HEK293T (cell line): ENCODE data around the gene TAPBP.

Experiments used
- CTCF ChIA-PET: fragments of 350-600 bp; formaldehyde crosslinking; extraction: SDS; loops from one replicate; lab custom pipeline; 2021; ENCODE audit warnings: antibody characterized with exemption, inconsistent platforms; lab: Yijun Ruan, JAX
- POLR2A ChIA-PET: fragments of 350-600 bp; formaldehyde crosslinking; extraction: SDS; loops from one replicate; lab custom pipeline; 2020; ENCODE audit warnings: antibody characterized with exemption, inconsistent platforms; lab: Yijun Ruan, JAX
- DNase-seq: peaks from one replicate; pipeline ENCODE4 v3.0.0; 2012; ENCODE audit warnings: mixed read lengths; ENCODE audit errors: extremely low spot score
- ARNT ChIP-seq: fragments of 450-650 bp; IDR thresholded peaks from 2 replicates; pipeline ENCODE4 v1.6.1; 2017; ENCODE audit warnings: mild to moderate bottlenecking
- BHLHE40 ChIP-seq: fragments of 450-650 bp; IDR thresholded peaks from 2 replicates; pipeline ENCODE4 v1.6.1; 2016; ENCODE audit warnings: mild to moderate bottlenecking, moderate library complexity, borderline replicate concordance
- CTBP1 ChIP-seq: fragments of 450-650 bp; IDR thresholded peaks from 2 replicates; pipeline ENCODE4 v1.6.1; 2016; ENCODE audit warnings: borderline replicate concordance
- ELF4 ChIP-seq: fragments of 450-650 bp; IDR thresholded peaks from 2 replicates; pipeline ENCODE4 v1.6.1; 2017; ENCODE audit warnings: antibody characterized with exemption
- FOXA1 ChIP-seq: fragments of 450-650 bp; IDR thresholded peaks from 2 replicates; pipeline ENCODE4 v1.6.1; 2016; ENCODE audit warnings: mild to moderate bottlenecking
- FOXK2 ChIP-seq: fragments of 450-650 bp; IDR thresholded peaks from 2 replicates; pipeline ENCODE4 v1.6.1; 2016; ENCODE audit warnings: mild to moderate bottlenecking
- FOXM1 ChIP-seq: fragments of 450-650 bp; IDR thresholded peaks from 2 replicates; pipeline ENCODE4 v1.6.1; 2017; ENCODE audit warnings: mild to moderate bottlenecking, borderline replicate concordance
- HDGF ChIP-seq: fragments of 450-650 bp; IDR thresholded peaks from 2 replicates; pipeline ENCODE4 v1.6.1; 2017; ENCODE audit warnings: antibody characterized with exemption, borderline replicate concordance
- L3MBTL2 ChIP-seq: fragments of 450-650 bp; conservative IDR thresholded peaks from 2 replicates; pipeline ENCODE4 v1.6.1; 2016; ENCODE audit warnings: mild to moderate bottlenecking
- LEF1 ChIP-seq: fragments of 450-650 bp; IDR thresholded peaks from 2 replicates; pipeline ENCODE4 v1.6.1; 2017; ENCODE audit warnings: mild to moderate bottlenecking, borderline replicate concordance
- NFRKB ChIP-seq: fragments of 450-650 bp; IDR thresholded peaks from 2 replicates; pipeline ENCODE4 v1.6.1; 2016; ENCODE audit warnings: mild to moderate bottlenecking, moderate library complexity
- PKNOX1 ChIP-seq: fragments of 450-650 bp; IDR thresholded peaks from 2 replicates; pipeline ENCODE4 v1.6.1; 2016
- SP1 ChIP-seq: fragments of 450-650 bp; IDR thresholded peaks from 2 replicates; pipeline ENCODE4 v1.6.1; 2017
- SUZ12 ChIP-seq: fragments of 450-650 bp; IDR thresholded peaks from 2 replicates; pipeline ENCODE4 v1.6.1; 2016; ENCODE audit warnings: mild to moderate bottlenecking
- TARDBP ChIP-seq: fragments of 450-650 bp; IDR thresholded peaks from 2 replicates; pipeline ENCODE4 v1.6.1; 2016
- ZNF384 ChIP-seq: fragments of 450-650 bp; IDR thresholded peaks from 2 replicates; pipeline ENCODE4 v1.6.1; 2016

The TAPBP gene

GRCh38 chr6:33319939-33320314 is 6.0 kb upstream of the TAPBP start:
- no peak for TF ChIP-seq SUZ12
- TF ChIP-seq CTBP1: no peak
- TF ChIP-seq FOXA1: no peak
- no peak for TF ChIP-seq SP1
- no peak for TF ChIP-seq ARNT
- no peak for TF ChIP-seq L3MBTL2
- TF ChIP-seq LEF1: no peak
- no peak for TF ChIP-seq HDGF
- no peak for TF ChIP-seq ZNF384
- TF ChIP-seq FOXM1: no peak
- TF ChIP-seq PKNOX1: no peak
- no peak for TF ChIP-seq BHLHE40
- no peak for DNase-seq
- CTCF ChIA-PET: no interaction called here
- POLR2A ChIA-PET: interaction anchor here (5.0 kb wide), 1 partner anchor 22 kb away, joined by 42 read pairs; the partner anchor contains the start of gene RGL2

- ChIA-PET POLR2A (interaction anchor here (0.9 to 5.0 kb wide), 11 partner anchors 17 to 136 kb away, joined by 3 to 42 read pairs (median 5); partner anchors contain the start of genes B3GALT4, CUTA, PFDN6 and RGL2), CTCF (interaction anchor here (0.6 to 1.7 kb wide), 4 partner anchors 11 to 46 kb away, joined by 3 to 10 read pairs (median 4); a partner anchor contains a TSS)
- TF ChIP-seq ZNF384: peak; percentile 1
- TF ChIP-seq L3MBTL2: peak; percentile 14; the same call in 1 of the 2 replicates
- TF ChIP-seq FOXA1: no peak
- no peak for DNase-seq
Observed at GRCh38 chr6:33318426-33319073, 4.7 kb upstream of the TAPBP start.

GRCh38 chr6:33317669-33318425 is 4.0 kb upstream of the TAPBP start, which contains the start of gene ZBTB22:
Gene ZBTB22, minus strand, starts transcription at chr6:33317744. Its CDS starts 828 bp downstream, at chr6:33316916.
- peak; percentile 97 for TF ChIP-seq ZNF384
- no peak for TF ChIP-seq CTBP1
- TF ChIP-seq PKNOX1: no peak
- TF ChIP-seq L3MBTL2: peak; percentile 50
- CTCF ChIA-PET: interaction anchor here (0.6 to 1.7 kb wide), 4 partner anchors 11 to 47 kb away, joined by 3 to 10 read pairs (median 4); a partner anchor contains a TSS
- peak; percentile 87 for DNase-seq
- POLR2A ChIA-PET: interaction anchor here (0.6 to 5.0 kb wide), 17 partner anchors 18 to 424 kb away, joined by 3 to 42 read pairs (median 4); partner anchors contain the start of genes B3GALT4, CUTA, PFDN6 and RGL2

- CTCF ChIA-PET: interaction anchor here (1.3 to 1.7 kb wide), 2 partner anchors 18 to 28 kb away, joined by 4 to 5 read pairs; no protein-coding TSS in a partner anchor
- peak; percentile 70 for DNase-seq
- TF ChIP-seq SUZ12: no peak
- POLR2A ChIA-PET: interaction anchor here (0.8 to 5.0 kb wide), 15 partner anchors 18 to 345 kb away, joined by 3 to 42 read pairs (median 4); partner anchors contain the start of genes B3GALT4, CUTA, PFDN6 and RGL2
Observed at GRCh38 chr6:33317419-33317668, 3.5 kb upstream of the TAPBP start.

GRCh38 chr6:33316603-33317418 is 2.9 kb upstream of the TAPBP start:
- DNase-seq: no peak
- no peak for TF ChIP-seq PKNOX1
- TF ChIP-seq ARNT: no peak
- no peak for TF ChIP-seq BHLHE40
- TF ChIP-seq SP1: no peak
- TF ChIP-seq ZNF384: no peak
- no peak for TF ChIP-seq LEF1
- no peak for TF ChIP-seq FOXK2
- no peak for TF ChIP-seq TARDBP
- ChIA-PET POLR2A (interaction anchor here (0.9 to 5.0 kb wide), 9 partner anchors 19 to 137 kb away, joined by 3 to 42 read pairs (median 5); partner anchors contain the start of genes B3GALT4, CUTA, RGL2 and RPS18), CTCF (interaction anchor here (1.7 kb wide), 1 partner anchor 17 kb away, joined by 5 read pairs; no protein-coding TSS in a partner anchor)

- TF ChIP-seq ARNT (no peak), FOXK2 (no peak), HDGF (no peak), SP1 (no peak), L3MBTL2 (no peak), BHLHE40 (no peak), FOXM1 (no peak), NFRKB (no peak), ZNF384 (no peak), CTBP1 (no peak), PKNOX1 (no peak), ELF4 (no peak), TARDBP (no peak), SUZ12 (no peak), FOXA1 (no peak)
- CTCF ChIA-PET: no interaction called here
- DNase-seq: no peak
- POLR2A ChIA-PET: interaction anchor here (1.0 to 5.0 kb wide), 2 partner anchors 18 to 44 kb away, joined by 3 to 42 read pairs; partner anchors contain the start of genes RGL2, RPS18 and VPS52
Observed at GRCh38 chr6:33315793-33316602, 2.1 kb upstream of the TAPBP start.
